Mammary epithelial cell (primary cell): ENCODE results near the gene C19orf73.

Source experiments
- EZH2 ChIP-seq: IDR thresholded peaks from 2 replicates; pipeline ENCODE4 v1.6.1; 2012; ENCODE audit warnings: low read length, inconsistent platforms, borderline replicate concordance
- TF ChIP-seq, protein P1 (sequence below), 2 donors: IDR thresholded peaks in 1 of 2; conservative IDR thresholded peaks in 1 of 2; 2 replicates each; pipeline ENCODE4 v1.5.1; 2011 to 2012; ENCODE audit warnings: inconsistent platforms in 2 of 2, low read length in 2 of 2, mild to moderate bottlenecking in 2 of 2, control low read depth in 1 of 2, low read depth in 1 of 2; ENCODE audit not compliant: insufficient read depth in 1 of 2; ENCODE audit errors: extremely low read depth in 1 of 2

GRCh38 chr19:49120325-49120683 lies 1.4 kb upstream of the C19orf73 start:
- no peak for TF ChIP-seq EZH2
- TF ChIP-seq, protein P1, sequence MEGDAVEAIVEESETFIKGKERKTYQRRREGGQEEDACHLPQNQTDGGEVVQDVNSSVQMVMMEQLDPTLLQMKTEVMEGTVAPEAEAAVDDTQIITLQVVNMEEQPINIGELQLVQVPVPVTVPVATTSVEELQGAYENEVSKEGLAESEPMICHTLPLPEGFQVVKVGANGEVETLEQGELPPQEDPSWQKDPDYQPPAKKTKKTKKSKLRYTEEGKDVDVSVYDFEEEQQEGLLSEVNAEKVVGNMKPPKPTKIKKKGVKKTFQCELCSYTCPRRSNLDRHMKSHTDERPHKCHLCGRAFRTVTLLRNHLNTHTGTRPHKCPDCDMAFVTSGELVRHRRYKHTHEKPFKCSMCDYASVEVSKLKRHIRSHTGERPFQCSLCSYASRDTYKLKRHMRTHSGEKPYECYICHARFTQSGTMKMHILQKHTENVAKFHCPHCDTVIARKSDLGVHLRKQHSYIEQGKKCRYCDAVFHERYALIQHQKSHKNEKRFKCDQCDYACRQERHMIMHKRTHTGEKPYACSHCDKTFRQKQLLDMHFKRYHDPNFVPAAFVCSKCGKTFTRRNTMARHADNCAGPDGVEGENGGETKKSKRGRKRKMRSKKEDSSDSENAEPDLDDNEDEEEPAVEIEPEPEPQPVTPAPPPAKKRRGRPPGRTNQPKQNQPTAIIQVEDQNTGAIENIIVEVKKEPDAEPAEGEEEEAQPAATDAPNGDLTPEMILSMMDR (conservative IDR thresholded peaks at IDR 0.05 in 1 of 2, IDR thresholded peaks at IDR 0.05 in 1 of 2; ENCODE audit: extremely low read depth in 1 of 2, insufficient read depth in 1 of 2, low read depth in 1 of 2, low read length in 2 of 2) = no peak
